NCI-H2227 (cell line): ENCODE results near the gene ZFR2.
A peak's percentile ranks its signal among the peaks of the same experiment; 100 is the strongest.
"Not testable (repeated sequence)": the region's sequence is repeated elsewhere in the genome, so short reads cannot be mapped to it uniquely, and the experiment has no call there.

Source experiments
- DNase-seq: peaks from one replicate; lab custom pipeline; 2025; ENCODE audit not compliant: unreplicated experiment; lab: John Stamatoyannopoulos, UW

ZFR2 gene

GRCh38 chr19:3868770-3869456 is at the start of gene ZFR2:
TSS of gene ZFR2 (minus strand) at chr19:3869038. CDS start at chr19:3869017, 21 bp downstream.
- no peak for DNase-seq

GRCh38 chr19:3916033-3916432 is 47.2 kb upstream of the ZFR2 start:
- DNase-seq, result no peak

- DNase-seq, result no peak
These were observed 45.4 kb upstream of the ZFR2 start for GRCh38 chr19:3914199-3914598.

- DNase-seq, result no peak
These were observed 41.3 kb upstream of the ZFR2 start for GRCh38 chr19:3910105-3910504.

- no peak for DNase-seq
These were observed 39.6 kb upstream of the ZFR2 start for GRCh38 chr19:3908266-3909054.

- DNase-seq, result no peak
These were observed 38.9 kb upstream of the ZFR2 start for GRCh38 chr19:3907626-3908265.

DNA sequence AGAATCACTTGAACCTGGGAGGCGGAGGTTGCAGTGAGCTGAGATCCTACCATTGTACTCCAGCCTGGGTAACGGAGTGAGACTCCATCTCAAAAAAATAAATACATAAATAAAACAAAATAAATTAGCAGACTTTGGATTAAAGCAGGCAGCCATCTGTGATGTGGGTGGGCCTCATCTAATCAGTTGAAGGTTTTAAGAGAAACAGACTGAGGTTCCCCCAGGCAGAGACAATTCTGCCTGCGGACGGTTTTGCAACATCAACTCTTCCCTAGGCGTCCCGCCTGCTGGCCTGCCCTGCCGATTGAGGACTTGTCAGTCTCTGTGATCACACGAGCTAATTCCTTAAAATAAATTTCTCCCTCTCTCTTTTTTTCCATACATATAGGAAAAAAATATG is 35.4 kb upstream of the ZFR2 start:
- DNase-seq, result no peak

DNA sequence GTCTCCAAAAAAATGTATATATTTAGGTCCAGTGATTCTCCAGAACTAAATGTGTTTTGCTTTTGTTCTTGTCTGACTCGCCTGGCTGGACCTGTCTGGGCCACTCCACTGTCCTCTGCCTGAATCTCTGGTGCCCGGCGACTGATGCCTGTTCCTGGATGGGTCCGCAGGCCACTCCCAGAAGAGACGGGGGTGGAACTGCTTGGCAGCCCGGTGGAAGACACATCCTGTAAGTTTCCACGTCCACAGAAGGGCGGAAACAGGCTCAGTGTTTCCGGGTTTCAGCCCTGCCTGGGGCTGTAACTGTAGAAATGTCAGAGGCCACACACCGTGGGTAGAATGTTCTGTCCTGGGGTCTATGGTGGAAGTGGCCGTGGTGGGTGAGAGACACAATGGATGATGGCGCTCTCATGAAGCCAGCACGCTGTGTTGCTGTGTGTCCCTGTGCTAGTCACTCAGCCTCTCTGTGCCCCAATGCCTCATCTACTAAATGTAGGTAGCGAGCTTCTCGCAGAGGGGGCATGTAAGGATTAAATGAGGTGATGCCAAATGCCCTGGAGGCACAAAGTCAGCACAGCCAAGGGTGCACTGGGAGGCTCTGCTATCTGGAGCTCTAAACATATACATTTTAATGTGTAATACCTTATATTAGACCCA is 33.6 kb upstream of the ZFR2 start:
- DNase-seq, result no peak

DNA sequence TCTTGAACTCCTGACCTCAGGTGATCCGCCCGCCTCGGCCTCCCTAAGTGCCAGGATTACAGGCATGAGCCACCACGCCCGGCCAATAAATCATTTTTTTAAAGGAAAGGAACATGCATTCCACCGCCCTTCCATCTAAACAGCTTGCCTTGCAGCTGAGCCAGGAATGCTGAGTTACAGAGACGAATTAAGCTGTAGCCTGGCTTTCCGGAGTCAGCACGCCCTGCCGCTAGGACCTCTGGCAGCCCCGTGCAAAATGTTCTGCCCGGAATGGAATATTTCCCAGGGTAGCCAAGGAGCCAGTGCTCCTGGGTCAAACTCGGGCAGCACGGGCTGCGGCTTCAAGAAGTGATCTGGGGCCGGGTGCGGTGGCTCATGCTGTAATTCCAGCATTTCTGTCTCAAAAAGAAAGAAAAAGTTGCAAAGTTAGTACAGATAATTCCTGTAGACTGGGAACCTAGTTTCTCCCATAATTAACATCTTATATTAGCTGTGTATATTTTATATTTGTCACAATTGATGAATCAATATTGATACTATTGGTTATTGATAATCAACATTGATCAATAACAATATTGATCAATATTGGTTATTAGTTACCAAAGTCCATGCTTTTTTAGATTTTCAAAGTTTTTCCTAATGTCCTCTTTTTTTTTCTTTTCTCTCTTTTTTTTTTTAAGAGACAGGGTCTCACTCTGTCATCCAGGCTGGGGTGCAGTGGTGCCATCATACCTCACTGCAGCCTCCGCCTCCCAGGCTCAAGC is 30.9 kb upstream of the ZFR2 start:
- no peak for DNase-seq

DNA sequence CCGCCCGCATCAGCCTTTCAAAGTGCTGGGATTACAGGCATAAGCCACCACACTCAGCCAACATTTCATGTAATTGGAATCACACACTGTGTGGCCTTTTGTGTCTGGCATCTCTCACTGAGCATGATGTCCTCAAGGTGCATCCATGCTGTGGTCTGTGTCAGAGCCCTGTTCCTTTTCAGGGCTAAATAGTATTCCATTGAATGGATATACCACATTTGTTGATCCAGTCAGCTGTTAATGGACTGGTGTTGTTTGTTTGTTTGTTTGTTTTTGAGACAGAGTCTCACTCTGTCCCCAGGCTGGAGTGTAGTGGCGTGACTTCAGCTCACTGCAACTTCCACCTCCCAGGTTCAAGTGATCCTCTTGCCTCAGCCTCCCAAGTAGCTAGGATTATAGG is 29.6 kb upstream of the ZFR2 start:
- no peak for DNase-seq

- no peak for DNase-seq
These were observed 29.1 kb upstream of the ZFR2 start for GRCh38 chr19:3897936-3898335.

- DNase-seq, result no peak
These were observed 26.9 kb upstream of the ZFR2 start for GRCh38 chr19:3895788-3896187.

GRCh38 chr19:3894959-3895358 is 26.1 kb upstream of the ZFR2 start:
- DNase-seq, result not testable (repeated sequence)

- DNase-seq, result no peak
These were observed 24.8 kb upstream of the ZFR2 start for GRCh38 chr19:3893509-3894179.

DNA sequence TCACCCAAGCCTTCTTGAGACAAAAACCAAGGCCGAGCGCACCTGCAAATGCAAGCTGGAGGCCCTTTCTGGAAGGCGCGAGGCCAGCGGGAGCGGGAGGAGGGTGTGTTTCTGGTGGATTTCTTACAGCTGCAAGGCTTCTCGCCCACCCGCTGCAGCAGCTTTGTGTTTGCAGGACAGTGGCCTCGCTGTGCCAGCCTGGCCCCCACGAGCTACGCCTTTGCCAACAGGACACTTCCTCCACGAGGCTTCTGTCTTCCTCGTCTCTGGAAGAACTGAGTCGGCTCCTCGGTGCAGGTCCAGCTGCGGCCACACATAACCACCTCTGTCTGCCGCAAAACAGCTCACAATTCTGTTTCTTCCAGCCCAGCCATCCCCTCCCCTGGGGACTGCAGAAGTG is 21.8 kb upstream of the ZFR2 start:
- DNase-seq, result no peak

DNA sequence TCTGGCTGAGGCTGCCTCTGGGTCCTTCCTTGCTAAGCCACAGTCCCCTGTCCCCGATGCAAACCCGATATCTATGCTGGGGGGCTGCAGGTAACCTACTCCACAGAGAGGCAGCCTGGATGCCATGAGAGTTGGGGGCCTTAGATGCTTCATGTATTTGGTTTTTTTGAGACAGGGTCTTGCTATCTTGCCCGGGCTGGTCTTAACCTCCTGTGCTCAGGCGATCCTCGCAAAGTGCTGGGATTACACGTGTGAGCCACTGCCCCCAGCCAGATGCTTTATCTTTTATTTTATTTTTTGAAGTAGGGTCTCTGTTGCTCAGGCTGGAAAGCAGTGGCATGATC is 13.2 kb upstream of the ZFR2 start:
- DNase-seq, result no peak

GRCh38 chr19:3881272-3882040 is 12.6 kb upstream of the ZFR2 start:
- peak; percentile 67 for DNase-seq

DNA sequence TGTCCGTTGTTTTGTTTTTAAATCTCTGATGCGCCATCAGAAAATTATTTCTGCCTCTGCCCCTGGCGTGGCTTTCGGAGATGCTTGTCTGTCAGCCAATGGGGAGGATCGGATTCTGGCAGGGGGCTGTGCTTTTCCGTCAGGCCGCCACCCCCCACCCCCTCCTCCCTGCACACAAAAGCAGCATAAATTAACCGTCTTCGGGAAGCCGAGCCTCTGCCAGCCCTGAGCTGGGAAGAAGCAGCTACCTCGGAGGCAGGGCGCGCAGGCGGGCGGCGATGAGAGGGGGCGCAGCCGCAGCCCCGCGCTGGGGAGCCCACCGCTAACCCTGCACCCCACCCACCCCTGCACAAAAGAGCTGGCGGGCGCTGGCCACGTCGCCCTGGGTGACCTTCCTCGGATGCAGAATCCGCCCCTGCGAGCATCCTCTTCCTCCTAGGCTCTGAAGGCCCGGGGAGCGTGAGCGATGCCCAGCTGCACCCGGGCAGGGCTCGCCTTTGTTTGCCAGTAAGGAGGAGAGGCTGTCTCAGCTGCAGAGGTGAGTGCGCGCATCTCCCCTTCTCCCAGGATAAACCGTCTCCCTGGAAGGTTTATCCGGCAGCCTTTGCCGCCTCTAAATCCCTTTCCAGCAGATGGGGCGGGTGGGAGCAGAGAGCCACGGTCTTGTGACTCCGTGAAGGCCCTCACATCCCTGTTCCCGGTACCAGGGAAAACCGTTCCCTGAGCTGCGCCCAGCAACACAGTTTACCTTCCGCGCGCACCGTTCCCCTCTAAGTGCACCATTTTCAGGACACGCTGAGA is 11.8 kb upstream of the ZFR2 start, which contains the start of gene ATCAY:
Gene ATCAY, plus strand, starts transcription at position 215 of the 801 bp plus-strand sequence. CDS start 5,083 bp downstream, outside the sequence.
- peak; percentile 89 for DNase-seq

GRCh38 chr19:3879656-3880055 is 10.8 kb upstream of the ZFR2 start:
- no peak for DNase-seq
